ENCODE measurements around the gene RALGAPA2. TPM values are rescaled to one million over a fixed set of nuclear protein-coding genes. Genes with fewer than 3 reads are reported as not detected.

The RALGAPA2 gene
- total RNA-seq, 1 donor from 2014 or later = 28.1 TPM

- H3K27me3 Mint-ChIP-seq = no peaks in the 10 kb centered on the region
- no peak for DNase-seq (ENCODE audit: extremely low spot score, unreplicated experiment)
- H3K4me1 Mint-ChIP-seq (ENCODE audit: unreplicated experiment) = peaks cover 14% of the 10 kb centered on the region
- H3K27ac Mint-ChIP-seq = no peak overlapping the region
- H3K4me3 Mint-ChIP-seq = no peak overlapping the region
- no peak for TF ChIP-seq CTCF (conservative IDR thresholded peaks at IDR 0.05)
- H3K36me3 Mint-ChIP-seq = no peaks in the 10 kb centered on the region
- no peaks in the 10 kb centered on the region for H3K9me3 Mint-ChIP-seq
Observed at GRCh38 chr20:20390393-20390792, 322.1 kb downstream of the RALGAPA2 start.

- Mint-ChIP-seq H3K9me3 (no peaks in the 10 kb centered on the region), H3K36me3 (no peaks in the 10 kb centered on the region), H3K27ac (no peak overlapping the region), H3K4me3 (no peak overlapping the region), H3K27me3 (peaks cover 9% of the 10 kb centered on the region), H3K4me1 (ENCODE audit: unreplicated experiment) (peaks cover 5% of the 10 kb centered on the region)
- no peak for DNase-seq (ENCODE audit: extremely low spot score, unreplicated experiment)
- TF ChIP-seq CTCF (conservative IDR thresholded peaks at IDR 0.05) = no peak
Observed at GRCh38 chr20:20386192-20386591, 326.3 kb downstream of the RALGAPA2 start.

- no peak for TF ChIP-seq CTCF (conservative IDR thresholded peaks at IDR 0.05)
- Mint-ChIP-seq H3K27me3 (peaks cover 63% of the 10 kb centered on the region), H3K4me1 (ENCODE audit: unreplicated experiment) (no peaks in the 10 kb centered on the region), H3K36me3 (no peaks in the 10 kb centered on the region), H3K27ac (peak overlapping the region; percentile 37), H3K4me3 (no peak overlapping the region), H3K9me3 (no peaks in the 10 kb centered on the region)
- no peak for DNase-seq (ENCODE audit: extremely low spot score, unreplicated experiment)
Observed at GRCh38 chr20:20375862-20376261, 336.6 kb downstream of the RALGAPA2 start.

- no peaks in the 10 kb centered on the region for H3K9me3 Mint-ChIP-seq
- no peak overlapping the region for H3K27ac Mint-ChIP-seq
- H3K4me3 Mint-ChIP-seq = no peak overlapping the region
- no peaks in the 10 kb centered on the region for H3K36me3 Mint-ChIP-seq
- peaks cover 6% of the 10 kb centered on the region for H3K4me1 Mint-ChIP-seq (ENCODE audit: unreplicated experiment)
- TF ChIP-seq CTCF (conservative IDR thresholded peaks at IDR 0.05) = no peak
- no peak for DNase-seq (ENCODE audit: extremely low spot score, unreplicated experiment)
- peaks cover 76% of the 10 kb centered on the region for H3K27me3 Mint-ChIP-seq
Observed at GRCh38 chr20:20373091-20373571, 339.3 kb downstream of the RALGAPA2 start.

GRCh38 chr20:20371681-20372080 lies 340.8 kb downstream of the RALGAPA2 start:
- Mint-ChIP-seq H3K36me3 (no peaks in the 10 kb centered on the region), H3K27me3 (peaks cover 83% of the 10 kb centered on the region), H3K4me3 (peak overlapping the region; percentile 20), H3K4me1 (ENCODE audit: unreplicated experiment) (peaks cover 6% of the 10 kb centered on the region), H3K9me3 (no peaks in the 10 kb centered on the region), H3K27ac (no peak overlapping the region)
- no peak for DNase-seq (ENCODE audit: extremely low spot score, unreplicated experiment)
- TF ChIP-seq CTCF (conservative IDR thresholded peaks at IDR 0.05) = no peak

GRCh38 chr20:20371083-20371482 lies 341.4 kb downstream of the RALGAPA2 start:
- Mint-ChIP-seq H3K4me3 (peak overlapping the region; percentile 37), H3K36me3 (no peaks in the 10 kb centered on the region), H3K9me3 (no peaks in the 10 kb centered on the region), H3K27me3 (peaks cover 83% of the 10 kb centered on the region), H3K4me1 (ENCODE audit: unreplicated experiment) (peaks cover 6% of the 10 kb centered on the region), H3K27ac (no peak overlapping the region)
- TF ChIP-seq CTCF (conservative IDR thresholded peaks at IDR 0.05) = peak; percentile 33
- DNase-seq (ENCODE audit: extremely low spot score, unreplicated experiment) = no peak

Data from type B pancreatic cell (in vitro differentiated cells).